GM21515 (cell line): ENCODE measurements around the gene SLC5A12.
A peak's percentile ranks its signal among the peaks of the same experiment; 100 is the strongest.
"Not testable (repeated sequence)": the region's sequence is repeated elsewhere in the genome, so short reads cannot be mapped to it uniquely, and the experiment has no call there.

ENCODE experiments used
- ATAC-seq: cut with Tn5 transposase; IDR thresholded peaks from one replicate; pipeline ENCODE4 v1.9.1; 2021; ENCODE audit not compliant: unreplicated experiment

Gene SLC5A12

GRCh38 chr11:26655287-26655686, 66.6 kb downstream of the SLC5A12 start:
- ATAC-seq = no peak

DNA sequence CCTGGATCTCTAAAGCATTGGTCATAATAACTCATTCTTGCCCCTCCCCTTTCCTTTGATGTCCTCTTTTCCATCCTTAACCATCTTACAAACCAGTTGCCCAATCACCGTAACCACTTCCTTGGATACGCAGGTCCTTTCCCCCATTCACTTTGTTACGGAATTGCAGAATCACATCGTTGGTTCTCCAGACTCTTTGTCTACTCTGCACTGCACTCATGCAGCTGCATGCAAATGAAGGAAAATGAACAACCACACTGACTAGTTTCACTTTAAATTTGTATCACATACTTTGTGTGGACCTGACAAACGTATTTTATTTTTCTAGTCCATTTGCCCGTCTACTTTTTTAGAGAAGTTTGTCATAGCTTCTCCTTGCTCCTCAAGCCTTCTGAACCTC, 69.9 kb downstream of the SLC5A12 start:
- ATAC-seq = no peak

GRCh38 chr11:26649884-26650283, 72.0 kb downstream of the SLC5A12 start:
- ATAC-seq = peak; percentile 89

DNA sequence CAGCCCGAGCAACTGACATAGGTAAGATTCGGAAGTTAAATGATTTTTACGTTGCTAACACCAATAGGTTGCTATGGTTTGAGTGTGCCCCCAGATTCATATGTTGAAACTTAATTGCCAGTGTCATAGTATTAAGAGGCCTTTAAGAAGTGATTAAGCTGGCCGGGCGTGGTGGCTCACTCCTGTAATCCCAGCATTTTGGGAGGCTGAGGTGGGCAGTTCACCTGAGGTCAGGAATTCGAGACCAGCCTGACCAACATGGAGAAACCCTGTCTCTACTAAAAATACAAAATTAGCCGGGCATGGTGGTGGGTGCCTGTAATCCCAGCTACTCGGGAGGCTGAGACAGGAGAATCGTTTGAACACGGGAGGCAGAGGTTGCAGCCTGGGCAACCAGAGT, 78.5 kb downstream of the SLC5A12 start:
- ATAC-seq = not testable (repeated sequence)

DNA sequence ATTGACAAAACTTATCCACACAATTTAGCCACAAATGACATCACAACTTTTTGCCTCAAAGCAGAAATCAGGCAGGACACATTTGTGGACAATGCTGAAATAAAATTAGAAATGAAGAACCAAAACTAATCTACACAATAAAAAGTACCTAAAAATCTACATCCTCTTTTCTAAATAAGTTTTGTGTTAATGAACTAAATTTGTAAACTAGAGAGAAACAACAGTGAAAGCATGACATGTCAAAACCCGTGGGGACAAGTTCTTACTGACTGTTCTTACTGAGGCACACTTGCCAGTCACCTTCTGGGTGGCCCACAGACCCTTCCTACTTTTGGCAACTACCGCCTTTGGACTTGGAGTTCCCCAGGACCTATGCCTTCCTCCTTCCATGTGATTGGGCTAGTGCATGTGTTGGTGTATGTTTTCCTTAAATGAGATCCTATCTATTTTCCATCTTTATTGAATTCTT, 89.1 kb downstream of the SLC5A12 start:
- no peak for ATAC-seq

DNA sequence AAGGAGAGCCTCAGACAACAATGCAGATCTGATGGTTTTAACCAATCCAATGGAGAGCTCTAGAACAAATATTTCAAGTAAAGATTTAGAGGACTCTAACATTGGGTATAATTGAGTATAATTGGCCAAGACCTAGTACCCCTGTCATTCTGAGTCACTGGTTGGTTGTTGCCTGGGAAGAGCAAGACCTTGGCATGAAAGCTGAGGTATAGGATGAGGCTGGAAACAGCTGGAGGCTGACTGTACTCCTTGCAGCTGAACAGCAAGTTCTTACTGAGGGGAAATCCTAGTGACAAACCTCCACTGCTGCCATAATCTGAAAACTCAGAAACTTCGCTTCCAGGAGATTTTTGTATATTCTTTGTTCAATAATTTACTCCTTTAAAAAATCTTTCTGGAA, 95.5 kb downstream of the SLC5A12 start:
- ATAC-seq = no peak

DNA sequence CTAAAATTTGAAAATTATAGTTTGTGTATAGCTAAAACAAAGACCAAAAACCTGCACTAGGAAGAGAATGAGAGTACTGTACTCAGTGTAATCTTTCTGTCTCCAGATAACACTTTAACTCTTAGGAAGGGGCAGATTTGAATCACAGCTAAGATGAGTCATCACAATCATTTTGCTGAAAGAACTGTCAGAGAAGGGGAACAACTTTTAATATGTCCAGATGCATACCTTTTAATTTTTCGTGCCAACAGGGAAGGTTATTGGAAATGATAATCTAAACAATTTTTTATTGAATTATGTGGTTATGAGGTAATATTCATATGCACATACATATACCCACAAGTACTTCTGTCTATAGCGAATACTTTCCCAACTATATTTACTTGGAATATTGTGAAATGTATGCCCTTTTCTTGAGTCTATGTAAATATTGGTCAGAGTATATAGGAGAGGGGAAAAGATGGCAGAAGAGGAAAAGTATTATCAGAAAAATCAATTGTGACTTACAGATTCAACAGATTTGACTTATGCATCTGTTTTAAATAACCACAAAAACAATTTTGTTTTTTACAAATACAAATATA, 98.7 kb downstream of the SLC5A12 start:
- ATAC-seq = no peak

GRCh38 chr11:26622181-26622580, 99.7 kb downstream of the SLC5A12 start:
- ATAC-seq = no peak

DNA sequence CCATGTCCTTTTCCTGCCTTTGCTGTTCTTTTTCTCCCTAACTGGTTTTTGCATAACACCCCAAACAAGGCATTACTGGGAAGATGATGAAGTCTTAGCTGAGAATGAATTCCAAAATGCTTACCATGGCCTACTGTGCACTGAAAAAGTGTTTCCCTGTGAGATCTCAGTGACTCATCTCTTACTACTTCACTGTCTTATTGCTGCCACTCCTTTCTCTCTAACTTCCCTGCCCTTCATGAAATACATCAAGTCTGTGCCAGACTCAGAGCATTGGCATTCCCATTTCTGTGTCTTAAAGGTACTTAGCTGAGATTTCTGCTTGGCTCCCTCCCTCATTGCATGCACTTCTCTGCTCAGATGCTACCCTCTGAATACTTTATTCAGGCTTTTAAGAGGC, 100.7 kb downstream of the SLC5A12 start:
- ATAC-seq = no peak

DNA sequence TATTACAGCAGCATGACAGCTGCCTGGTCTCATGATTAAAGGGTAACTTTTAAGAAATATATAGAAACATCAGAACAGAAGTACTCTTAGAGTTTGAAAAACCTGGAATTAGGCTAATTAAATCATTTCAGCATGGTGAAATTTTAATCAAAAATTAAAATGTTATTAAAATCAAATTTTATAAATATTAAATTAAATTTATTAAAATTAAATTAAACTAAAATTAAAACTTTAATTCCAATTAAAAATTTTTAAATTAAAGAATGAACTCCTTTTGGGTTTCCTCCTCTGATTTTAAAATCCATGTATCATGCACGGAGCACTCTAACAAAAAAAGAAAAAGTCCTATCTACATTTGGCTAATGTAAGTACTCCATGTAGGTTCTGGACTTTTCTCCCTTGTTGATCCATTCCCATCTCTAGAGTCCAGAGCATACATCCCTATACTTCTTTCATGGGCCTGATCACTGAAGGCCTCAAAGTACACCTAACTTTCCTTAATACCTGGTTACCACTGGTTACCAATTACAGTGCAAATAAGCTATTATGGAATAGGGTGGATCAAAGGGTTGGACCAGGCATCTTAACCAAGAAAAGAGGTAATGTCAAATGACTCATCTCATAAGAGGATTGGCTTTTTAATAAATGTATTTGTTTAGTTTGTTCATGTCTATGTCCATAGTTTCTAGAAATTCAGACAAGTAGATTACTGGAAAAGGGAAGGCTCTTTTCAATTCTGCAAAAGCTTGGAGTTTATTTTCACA, 101.4 kb downstream of the SLC5A12 start:
- ATAC-seq = no peak

- no peak for ATAC-seq
Observed at GRCh38 chr11:26618441-26618840, 103.4 kb downstream of the SLC5A12 start.
